GM21515 (cell line): ENCODE measurements around the gene CDC14A.
"Not testable (repeated sequence)": the region's sequence is repeated elsewhere in the genome, so short reads cannot be mapped to it uniquely, and the experiment has no call there.

Experiments used
- ATAC-seq: cut with Tn5 transposase; IDR thresholded peaks from one replicate; pipeline ENCODE4 v1.9.1; 2021; ENCODE audit not compliant: unreplicated experiment

The CDC14A gene

DNA sequence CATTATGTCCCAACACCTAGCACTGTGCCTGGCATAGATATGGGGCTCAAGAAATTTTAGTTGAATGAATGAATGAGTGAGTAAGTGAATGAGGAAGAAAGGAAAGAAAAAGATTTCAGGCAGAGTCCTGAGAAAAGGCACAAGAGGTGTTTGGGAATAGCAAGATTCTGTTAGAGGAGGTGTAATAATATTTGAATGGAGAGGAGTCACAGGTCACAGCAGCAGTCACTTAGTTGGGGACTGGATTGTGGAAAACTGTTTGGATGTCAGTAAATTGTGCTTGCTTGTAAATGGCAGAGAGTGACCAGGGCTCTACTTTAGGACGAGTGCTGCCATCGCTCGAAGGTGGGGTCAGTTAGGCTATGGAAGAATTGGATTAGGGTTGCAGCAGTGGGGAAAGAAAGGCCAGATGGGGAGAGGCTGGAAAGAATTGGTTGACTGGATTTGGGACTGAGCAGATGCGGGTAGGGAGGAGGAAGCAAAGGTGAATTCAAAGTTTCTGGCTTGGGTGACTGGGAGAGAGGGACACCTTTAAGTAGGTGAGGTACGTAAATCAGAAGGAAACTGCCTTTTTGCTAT lies 9.3 kb downstream of the CDC14A start:
- no peak for ATAC-seq

DNA sequence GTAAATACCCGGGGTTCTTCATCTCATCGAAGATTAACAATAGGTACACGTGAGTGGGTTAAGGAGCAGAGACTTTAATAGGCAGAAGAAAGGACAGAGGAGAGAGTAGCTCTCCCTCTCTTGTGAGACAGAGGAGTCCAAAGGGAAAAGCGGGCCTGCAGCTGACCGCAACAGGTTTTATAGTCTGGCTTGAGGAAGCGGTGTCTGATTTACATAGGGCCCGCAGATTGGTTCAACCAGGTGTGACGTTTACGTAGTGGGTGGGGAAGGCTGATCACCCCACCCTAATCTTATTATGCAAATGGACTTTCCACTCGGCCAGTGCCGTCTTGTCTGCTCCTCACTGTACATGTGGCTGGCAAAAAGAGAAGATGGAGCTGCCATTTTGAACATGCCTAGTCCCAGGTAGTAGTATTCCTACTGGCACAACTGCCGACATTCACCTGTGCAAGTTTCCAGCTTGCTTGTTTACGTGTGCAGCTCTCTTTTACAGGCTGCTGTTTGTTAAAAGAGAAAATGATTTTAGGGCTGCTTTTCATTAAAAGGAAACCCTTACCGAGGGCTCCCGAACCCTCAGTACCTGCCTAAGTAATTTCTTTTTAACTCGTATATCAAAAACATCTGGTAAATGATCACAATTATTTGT lies 10.6 kb downstream of the CDC14A start:
- no peak for ATAC-seq

DNA sequence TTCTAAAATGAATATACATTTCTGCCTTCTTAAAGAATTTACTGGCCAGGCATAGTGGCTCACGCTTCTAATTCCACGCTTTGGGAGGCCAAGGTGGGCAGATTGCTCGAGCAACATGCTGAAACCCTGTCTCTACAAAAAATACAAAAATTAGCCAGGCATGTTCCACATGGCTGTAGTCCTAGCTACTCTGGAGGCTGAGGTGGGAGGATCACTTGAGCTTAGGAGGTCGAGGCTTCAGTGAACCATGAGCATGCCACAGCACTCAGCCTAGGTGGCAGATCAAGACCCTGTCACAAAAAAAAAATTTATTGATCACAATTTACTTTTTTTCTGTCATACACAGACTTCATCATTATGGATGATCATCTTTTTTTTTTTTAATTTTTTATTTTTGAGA lies 11.5 kb downstream of the CDC14A start:
- ATAC-seq: no peak

DNA sequence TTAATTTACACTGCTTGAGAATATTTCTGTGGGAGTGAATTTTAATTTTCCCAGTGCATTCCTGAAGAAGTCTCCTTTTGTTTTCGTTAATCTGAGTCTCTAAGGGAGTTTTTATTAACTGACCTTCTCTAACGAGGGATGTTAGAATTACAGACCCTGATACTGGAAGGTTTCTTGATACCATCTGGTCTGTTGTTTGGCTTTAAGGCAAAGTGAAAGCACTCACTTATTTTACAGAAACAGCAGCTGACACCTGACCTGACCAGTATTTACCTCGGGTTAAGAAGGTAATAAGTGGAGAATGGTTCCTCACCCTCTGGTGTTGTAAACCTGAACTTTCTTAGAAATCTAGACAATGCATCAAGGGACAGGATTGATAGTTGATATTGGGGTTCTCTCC lies 12.4 kb downstream of the CDC14A start:
- peak; percentile 63 for ATAC-seq

DNA sequence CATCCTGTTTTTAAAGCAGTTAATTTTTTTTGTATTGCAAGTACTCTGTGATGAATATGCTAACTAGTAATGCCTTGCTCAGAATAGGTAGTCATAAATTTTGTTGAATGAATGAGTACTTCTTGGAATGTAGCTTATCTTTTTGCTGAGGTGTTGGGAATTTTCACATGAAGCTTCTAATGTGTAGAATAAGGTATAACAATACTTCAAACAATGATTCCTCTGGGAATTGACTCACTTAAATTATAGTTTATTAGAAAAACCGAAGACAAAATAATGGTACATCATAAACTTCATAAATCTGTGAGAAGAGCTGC lies 13.9 kb downstream of the CDC14A start:
- no peak for ATAC-seq

DNA sequence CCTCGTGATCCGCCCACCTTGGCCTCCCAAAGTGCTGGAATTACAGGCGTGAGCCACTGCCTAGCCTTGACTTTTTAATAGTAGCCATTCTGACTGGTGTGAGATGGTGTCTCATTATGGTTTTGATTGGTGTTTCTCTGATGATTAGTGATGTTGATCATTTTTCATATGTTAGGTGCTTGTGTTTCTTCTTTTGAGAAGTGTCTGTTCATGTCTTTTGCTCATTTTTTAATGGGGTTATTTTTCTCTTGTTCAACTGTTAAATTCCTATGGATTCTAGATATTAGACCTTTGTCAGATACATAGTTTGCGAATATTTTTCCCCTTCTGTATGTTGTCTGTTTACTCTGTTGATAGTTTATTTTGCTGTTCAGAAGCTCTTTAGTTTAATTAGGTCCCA lies 17.0 kb downstream of the CDC14A start:
- ATAC-seq: not testable (repeated sequence)

DNA sequence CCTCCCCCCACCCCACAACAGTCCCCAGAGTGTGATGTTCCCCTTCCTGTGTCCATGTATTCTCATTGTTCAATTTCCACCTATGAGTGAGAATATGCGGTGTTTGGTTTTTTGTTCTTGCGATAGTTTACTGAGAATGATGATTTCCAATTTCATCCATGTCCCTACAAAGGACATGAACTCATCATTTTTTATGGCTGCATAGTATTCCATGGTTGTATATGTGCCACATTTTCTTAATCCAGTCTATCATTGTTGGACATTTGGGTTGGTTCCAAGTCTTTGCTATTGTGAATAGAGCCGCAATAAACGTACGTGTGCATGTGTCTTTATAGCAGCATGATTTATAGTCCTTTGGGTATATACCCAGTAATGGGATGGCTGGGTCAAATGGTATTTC lies 21.6 kb downstream of the CDC14A start:
- ATAC-seq: not testable (repeated sequence)

DNA sequence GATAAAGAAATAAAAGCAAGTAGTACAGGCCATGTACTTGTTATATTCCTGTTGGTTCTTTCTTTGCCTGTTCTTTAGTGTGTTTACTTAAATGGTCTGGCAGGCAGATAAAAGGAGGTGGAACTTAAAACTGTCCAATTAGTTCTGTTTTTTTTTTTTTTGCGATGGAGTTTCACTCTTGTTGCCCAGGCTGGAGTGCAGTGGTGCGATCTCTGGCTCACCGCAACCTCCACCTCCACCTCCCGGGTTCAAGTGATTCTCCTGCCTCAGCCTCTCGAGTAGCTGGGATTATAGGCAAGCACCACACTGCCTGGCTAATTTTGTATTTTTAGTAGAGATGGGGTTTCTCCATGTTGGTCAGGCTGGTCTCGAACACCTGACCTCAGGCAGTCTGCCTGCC lies 24.6 kb downstream of the CDC14A start:
- not testable (repeated sequence) for ATAC-seq

DNA sequence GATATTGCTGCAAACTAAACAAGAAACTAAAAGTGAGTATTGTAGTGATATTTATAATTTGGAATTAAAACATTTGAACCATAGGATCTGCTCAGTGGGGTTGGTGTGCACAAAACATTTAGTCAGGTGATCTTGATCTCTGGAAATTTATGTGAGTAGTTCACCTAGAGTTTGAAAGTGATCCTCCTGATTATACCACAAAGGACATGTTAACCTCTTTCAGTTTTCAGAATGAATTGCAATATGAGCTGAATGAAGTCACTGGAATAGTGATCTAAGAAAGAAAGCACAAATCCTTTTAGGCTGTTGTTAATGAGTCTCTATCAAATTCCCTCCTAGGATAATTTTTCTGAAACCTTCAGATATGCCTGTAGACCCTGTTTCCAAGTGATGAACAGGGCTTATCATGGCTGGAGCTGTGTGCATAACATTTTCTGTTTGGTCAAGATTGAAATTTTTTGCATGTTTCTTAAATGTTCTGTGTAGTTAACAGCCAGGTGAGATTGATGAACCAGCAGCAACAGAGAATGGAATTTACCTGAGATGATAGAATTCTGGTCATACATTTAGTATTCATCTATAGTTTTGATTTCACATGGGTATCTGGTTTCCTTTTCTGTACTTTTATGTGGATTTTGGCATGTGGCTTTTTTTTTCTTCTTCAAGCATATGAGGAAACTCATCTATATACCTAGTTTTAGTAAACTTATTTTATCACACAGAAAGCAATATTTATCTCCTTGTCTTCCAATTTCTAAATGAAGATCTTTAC lies 25.5 kb downstream of the CDC14A start:
- ATAC-seq: peak; percentile 87

DNA sequence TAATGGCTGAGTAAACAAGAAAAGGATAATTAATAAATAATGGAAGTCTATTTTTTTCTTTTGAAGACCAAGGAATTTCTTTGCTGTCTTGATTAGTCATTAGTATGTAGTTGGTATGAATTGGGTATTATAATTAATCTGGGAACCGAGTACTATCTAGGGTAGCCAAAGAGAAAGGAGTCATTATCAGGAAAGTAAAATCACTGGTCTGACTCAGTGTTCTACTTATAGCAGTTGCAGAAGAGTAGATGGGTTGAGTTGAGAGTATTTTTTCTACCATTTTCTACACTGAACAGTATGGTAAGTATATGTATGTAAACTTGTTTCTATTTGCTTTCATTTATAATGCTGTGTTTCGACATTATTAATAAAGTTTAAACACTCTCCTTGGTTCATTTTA lies 26.6 kb downstream of the CDC14A start:
- ATAC-seq: no peak

DNA sequence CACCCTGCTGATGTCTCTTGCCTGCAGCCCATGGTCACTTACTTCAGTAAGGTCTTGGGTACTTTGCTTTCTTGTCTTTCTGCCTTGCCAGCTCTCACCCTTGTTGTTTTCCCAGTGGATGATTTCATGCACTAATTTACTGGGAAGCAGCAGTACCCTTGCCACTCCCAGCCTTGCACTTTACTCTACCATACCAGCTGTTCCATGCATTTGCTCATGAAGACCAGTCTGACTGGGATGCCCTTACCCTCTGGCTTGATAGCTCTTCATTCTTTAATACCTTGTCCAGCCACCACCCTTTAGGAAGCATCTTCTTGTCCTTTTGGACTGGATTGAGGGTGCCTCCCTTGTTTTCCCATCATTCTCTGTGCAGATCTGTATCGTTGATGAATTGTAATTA lies 28.3 kb downstream of the CDC14A start:
- ATAC-seq: no peak

DNA sequence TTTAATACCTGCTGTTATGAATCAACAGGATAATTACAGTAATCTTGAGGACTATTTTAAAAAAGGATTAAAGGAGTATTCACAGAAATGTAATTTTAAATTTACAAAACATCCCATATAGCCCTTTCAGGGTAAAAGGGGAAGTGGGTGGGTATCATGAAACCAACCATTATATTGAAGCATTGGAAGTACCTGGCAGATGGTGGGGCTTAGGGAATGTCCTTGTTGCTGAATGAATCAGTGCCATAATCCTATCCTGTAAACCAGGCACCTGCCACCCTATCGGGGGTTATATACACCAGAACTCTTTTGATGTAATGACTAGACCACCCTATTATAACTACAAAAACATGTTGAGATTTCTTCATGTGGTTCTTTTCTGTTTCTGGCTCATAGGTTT lies 30.4 kb downstream of the CDC14A start:
- ATAC-seq: no peak

DNA sequence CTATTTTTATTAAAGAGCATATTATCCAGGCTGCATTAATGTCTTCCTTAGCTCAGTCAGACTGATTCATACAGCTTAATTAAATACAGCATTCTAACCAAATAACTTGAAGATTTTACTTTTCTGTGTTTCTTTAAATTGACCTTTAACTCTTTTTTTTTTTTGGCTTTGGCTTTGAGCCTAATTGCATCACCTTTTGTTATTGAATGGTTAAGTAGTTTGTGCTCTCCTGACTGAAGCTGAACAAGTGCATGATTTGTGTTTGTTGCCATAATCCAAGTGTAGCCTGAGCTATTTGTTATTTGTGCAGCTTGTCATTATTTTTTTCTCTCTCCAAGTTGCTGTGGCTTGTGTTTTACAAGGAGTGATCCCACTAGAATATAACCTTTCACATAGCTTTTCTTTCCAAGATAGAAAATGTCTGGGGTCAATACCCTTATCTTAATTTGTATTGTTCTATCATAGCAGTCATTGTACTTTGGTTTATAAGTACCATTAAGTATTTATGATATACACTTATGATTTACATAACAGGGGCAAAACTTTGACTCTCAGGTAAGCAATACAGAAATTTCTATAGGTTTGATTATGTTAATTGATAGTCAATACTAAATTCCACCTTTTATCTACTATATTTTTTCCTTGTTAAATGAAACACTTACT lies 31.6 kb downstream of the CDC14A start:
- ATAC-seq: no peak

DNA sequence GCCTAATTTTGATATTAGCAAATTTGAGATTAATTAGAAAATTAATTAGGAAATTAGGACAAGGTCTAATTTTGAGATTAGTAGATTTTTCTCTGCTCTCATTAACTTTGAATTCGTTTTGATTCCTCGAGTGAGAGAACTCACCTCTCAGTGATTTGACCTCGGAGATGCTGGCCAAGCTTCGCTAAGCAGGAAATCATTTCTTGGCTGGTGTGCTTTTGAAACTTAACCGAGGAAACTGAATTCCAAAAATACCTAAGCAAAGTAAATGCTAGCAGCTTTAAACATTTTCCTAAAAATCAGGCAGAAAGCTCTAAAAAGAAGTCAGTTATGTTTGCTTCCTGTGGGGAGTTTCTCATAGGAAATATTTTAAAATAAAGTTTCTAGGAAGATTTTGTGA lies 34.9 kb downstream of the CDC14A start:
- ATAC-seq: no peak

DNA sequence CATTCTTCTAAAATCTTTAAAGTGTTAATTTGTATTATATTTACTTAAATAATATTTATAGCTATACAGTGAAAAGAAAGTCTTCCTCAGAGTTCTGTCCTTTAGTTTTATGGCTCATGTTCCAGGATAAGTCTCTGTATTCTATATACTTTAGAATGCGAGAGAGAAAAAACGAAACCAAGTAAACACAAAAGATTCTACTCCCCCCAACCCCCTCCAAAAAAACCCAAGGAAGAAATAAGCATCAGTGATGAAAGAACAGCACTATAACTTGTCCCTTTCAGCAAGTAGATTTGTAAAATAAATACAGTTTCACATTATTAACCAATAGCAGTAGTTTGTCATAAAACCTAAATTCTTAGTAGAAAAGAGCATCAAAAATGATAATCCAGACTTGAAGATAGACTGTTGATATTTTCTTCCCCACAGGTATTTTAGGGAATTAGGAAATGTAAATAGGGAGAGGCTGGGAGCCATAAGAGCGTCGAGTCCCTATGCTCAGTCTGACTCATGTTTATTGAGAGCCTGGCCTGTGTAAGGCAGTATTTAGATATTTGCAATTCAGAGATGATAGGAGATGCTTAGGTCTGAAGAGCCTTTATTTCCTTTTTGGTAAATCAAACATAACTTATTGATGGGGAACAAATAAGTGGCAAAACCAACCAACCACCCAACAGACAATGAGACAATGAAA lies 35.5 kb downstream of the CDC14A start:
- ATAC-seq: no peak

DNA sequence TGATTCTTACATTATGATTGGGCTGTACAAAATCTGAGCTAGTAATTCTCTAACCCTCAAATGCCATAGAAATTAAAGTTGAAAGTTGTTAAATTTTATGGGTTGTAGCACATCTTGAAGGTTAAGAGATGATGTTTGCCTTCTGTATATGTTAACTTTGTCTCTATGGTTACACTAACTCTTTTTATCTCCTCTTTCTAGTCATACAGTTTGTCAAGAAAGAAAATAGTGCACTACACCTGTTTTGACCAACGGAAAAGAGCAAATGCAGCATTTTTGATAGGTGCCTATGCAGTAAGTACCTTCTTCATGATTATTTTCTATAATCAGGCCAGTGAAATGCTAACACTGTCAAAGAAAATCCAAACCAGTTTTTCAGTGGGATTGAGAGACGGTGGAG lies 38.2 kb downstream of the CDC14A start:
- no peak for ATAC-seq

DNA sequence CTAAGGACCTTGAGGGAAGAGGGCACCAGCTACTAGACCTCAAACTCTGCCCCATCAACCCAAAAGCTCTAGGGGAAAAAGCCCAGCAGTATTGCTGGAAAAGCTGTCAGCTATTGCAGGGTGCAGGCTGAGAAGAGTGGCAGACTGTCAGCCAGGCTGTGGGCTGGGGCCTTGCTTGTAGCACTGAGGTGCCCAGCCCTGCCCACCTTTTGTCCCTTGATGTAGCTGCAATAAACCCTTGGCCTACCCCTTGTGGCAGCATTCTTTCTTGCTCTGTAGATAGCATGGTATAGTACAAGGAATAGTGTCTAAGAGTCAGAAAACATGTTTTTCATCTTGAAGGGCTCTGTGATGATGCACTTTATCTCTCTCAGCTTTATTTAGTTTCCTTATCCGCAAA lies 39.4 kb downstream of the CDC14A start:
- ATAC-seq: no peak

DNA sequence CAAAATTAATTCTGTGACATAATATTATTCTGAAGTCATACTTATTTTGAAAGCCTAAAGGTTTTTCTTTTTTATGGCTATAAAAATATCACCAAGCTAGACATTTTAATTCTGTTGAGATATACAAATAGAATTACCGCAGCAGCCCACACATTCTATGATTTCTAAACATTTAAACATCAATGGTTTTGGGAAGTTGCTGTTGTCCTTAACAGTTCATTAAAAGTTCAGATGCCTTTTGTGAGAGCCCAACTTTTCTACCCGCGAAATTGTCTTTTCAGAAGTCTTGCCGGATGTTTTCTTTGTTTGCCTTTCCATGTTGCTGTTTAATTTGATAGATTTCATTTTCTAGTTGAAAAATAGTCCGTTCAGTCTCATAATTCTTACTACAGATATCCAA lies 40.5 kb downstream of the CDC14A start:
- no peak for ATAC-seq

DNA sequence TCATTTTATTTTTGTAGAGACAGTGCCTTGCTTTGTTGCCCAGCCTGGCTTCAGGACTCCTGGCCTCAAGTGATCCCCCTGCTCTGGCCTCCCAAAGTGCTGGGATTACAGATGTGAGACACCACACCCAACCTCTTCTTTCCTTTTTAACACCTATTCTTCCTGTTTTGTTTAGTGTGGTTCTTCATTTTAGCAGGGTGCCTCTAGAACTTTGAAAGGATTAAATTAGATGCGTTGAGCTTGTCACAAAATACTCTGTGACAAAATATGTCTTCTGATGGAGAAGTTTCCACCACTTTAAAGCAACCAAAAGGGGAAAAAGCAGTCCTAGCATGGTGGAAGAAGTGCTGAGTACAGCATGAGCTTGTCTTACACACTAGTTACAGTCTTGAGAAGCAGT lies 42.0 kb downstream of the CDC14A start:
- ATAC-seq: no peak

DNA sequence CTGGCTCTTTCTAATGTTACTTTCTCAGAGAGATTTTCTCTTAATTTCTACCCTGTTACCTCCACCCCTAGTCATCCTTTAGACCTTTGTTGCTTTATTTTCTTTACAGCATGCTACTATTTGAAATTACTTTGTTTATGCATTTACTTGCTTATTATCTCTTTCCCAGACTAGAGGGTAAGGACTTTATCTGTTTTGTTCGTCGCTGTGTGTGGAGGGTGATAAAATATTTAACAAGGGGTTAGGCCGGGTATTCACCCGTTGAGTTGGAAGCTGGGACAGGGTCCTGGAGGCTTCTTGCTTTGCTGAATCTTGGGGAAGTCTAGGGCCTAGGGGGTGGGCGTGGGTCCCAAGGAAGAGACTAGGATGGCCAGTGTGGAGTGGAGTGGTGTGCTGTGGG lies 43.6 kb downstream of the CDC14A start:
- no peak for ATAC-seq

DNA sequence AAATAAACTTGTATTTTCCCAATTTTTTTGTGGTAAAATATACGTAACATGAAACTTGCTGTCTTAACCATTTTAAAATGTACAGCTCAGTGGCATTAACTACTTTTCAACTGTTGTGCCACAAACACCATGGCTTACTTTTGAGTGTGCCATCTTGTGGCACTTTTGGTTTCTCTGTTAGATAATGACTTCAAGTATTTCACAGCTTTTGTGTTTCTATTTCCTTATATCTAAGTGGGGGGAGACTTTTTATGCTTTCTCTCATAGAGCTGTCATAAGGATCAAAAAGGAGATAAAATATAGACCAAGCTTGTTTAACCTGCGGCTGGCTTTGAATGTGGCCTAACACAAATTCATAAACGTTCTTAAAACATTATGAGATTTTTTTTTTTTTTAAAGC lies 44.3 kb downstream of the CDC14A start:
- no peak for ATAC-seq

DNA sequence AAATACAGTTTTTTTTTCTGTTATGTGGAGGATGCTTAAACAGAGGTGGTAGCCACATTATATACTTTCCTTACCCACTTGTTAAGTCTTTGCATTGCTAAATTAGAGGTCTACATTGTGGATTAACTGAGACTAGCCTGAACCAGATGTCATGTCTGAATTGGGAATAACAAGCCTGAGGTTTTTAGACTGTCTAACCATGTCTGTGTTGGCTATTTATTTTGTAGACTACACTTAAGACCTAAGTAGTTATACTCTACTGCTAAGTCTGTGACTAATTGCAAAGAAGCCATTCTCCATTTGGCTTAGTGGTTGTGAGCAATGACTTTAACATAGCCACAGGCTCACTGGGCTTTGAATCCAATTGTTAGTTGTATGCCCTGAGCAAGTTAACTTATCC lies 45.4 kb downstream of the CDC14A start:
- ATAC-seq: no peak
